ENCODE data around the gene TNRC18. TPM values are rescaled to one million over a fixed set of nuclear protein-coding genes. Genes with fewer than 3 reads are reported as not detected.

The TNRC18 gene
- total RNA-seq, 1 donor from 2014 or later = 197 TPM

DNA sequence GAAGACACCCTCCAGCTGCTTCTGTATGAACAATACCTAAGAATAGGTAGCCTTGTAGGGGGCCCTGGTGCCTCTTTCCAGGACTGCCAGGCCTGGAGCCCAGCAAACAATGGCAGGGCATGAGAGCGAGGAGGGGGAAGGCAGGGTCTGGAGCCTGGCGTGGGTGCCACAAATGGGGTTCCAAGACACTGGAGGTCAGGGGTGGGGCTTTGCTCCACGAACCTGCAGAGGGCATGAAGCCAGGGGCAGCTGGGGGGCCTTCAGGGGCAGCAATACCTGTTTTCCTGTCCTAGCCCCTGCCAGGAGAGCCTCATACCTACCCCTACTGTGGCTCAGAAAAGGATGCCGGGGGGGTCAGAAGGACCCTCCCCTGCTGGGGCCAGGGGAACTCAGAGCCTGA is 79.3 kb downstream of the TNRC18 start:
- Mint-ChIP-seq H3K4me3 (ENCODE audit: low read depth) (no peak overlapping the region), H3K4me1 (ENCODE audit: low read depth) (no peaks in the 10 kb centered on the region), H3K27ac (no peak overlapping the region), H3K36me3 (ENCODE audit: insufficient read depth) (peaks cover 54% of the 10 kb centered on the region), H3K27me3 (no peaks in the 10 kb centered on the region), H3K9me3 (ENCODE audit: low read depth) (peaks cover 12% of the 10 kb centered on the region)
- DNase-seq (ENCODE audit: low spot score, unreplicated experiment) = no peak
- TF ChIP-seq, protein P1, sequence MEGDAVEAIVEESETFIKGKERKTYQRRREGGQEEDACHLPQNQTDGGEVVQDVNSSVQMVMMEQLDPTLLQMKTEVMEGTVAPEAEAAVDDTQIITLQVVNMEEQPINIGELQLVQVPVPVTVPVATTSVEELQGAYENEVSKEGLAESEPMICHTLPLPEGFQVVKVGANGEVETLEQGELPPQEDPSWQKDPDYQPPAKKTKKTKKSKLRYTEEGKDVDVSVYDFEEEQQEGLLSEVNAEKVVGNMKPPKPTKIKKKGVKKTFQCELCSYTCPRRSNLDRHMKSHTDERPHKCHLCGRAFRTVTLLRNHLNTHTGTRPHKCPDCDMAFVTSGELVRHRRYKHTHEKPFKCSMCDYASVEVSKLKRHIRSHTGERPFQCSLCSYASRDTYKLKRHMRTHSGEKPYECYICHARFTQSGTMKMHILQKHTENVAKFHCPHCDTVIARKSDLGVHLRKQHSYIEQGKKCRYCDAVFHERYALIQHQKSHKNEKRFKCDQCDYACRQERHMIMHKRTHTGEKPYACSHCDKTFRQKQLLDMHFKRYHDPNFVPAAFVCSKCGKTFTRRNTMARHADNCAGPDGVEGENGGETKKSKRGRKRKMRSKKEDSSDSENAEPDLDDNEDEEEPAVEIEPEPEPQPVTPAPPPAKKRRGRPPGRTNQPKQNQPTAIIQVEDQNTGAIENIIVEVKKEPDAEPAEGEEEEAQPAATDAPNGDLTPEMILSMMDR (IDR thresholded peaks at IDR 0.05; ENCODE audit: unreplicated experiment) = no peak

DNA sequence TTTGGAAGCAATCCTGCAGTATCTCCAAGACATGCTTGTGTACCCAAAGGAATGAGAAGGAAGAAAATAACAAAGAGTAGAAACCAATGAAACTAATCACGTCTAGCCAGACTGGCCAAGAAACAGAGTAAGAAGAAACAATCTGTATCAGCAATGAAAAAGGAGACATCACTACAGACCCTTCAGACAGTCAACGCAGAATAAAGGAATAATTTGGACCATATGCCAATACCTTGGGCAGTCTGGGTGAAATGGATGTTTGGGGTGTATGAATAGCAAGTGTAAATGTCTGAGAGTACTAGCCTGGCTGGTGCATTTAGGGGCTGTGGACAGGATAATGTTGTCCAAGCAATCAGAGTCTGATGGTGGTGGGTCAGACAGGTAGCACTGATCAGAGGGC is 79.8 kb downstream of the TNRC18 start:
- Mint-ChIP-seq H3K4me3 (ENCODE audit: low read depth) (no peak overlapping the region), H3K4me1 (ENCODE audit: low read depth) (no peaks in the 10 kb centered on the region), H3K27me3 (no peaks in the 10 kb centered on the region), H3K9me3 (ENCODE audit: low read depth) (peaks cover 12% of the 10 kb centered on the region), H3K27ac (no peak overlapping the region), H3K36me3 (ENCODE audit: insufficient read depth) (peaks cover 55% of the 10 kb centered on the region)
- no peak for DNase-seq (ENCODE audit: low spot score, unreplicated experiment)
- TF ChIP-seq, protein P1 (IDR thresholded peaks at IDR 0.05; ENCODE audit: unreplicated experiment) = no peak

DNA sequence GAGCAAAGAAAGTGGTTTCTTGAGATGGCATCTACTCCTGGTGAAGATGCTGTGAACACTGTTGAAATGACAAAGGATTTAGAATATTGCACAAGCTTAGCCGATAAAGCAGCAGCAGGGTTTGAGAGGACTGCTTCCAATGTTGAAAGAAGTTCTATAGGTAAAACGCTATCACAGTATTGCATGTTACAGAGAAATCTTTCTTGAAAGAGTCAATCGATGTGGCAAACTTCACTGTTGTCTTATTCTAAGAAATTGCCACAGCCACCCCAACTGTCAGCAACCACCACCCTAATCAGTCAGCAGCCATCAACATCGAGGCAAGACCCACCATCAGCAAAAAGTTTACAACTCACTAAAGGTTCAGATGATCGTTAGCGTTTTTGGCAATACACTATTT is 81.0 kb downstream of the TNRC18 start:
- H3K27ac Mint-ChIP-seq = peak overlapping the region; percentile 19
- no peak for DNase-seq (ENCODE audit: low spot score, unreplicated experiment)
- H3K4me3 Mint-ChIP-seq (ENCODE audit: low read depth) = no peak overlapping the region
- TF ChIP-seq, protein P1 (IDR thresholded peaks at IDR 0.05; ENCODE audit: unreplicated experiment) = no peak
- H3K36me3 Mint-ChIP-seq (ENCODE audit: insufficient read depth) = peaks cover 60% of the 10 kb centered on the region
- peaks cover 12% of the 10 kb centered on the region for H3K9me3 Mint-ChIP-seq (ENCODE audit: low read depth)
- no peaks in the 10 kb centered on the region for H3K4me1 Mint-ChIP-seq (ENCODE audit: low read depth)
- H3K27me3 Mint-ChIP-seq = no peaks in the 10 kb centered on the region

DNA sequence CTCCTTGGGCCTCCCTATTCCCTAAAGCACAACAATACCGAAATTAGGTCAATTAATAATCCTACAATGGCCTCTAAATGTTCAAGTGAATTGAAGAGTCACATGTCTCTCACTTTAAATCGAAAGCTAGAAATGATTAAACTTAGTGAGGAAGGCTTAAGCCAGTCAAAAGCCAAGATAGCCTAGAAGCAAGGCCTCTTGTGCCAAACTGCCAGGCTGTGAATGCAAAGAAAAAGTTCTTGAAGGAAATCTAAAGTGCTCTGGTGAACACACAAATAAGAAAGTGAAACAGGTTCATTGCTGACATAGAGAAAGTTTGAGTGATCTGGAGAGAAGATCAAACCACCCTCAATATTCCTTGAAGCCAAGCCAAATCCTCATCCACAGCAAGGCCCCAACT is 83.7 kb downstream of the TNRC18 start:
- Mint-ChIP-seq H3K9me3 (ENCODE audit: low read depth) (peaks cover 15% of the 10 kb centered on the region), H3K27me3 (no peaks in the 10 kb centered on the region), H3K36me3 (ENCODE audit: insufficient read depth) (peaks cover 76% of the 10 kb centered on the region), H3K4me1 (ENCODE audit: low read depth) (peaks cover 3% of the 10 kb centered on the region), H3K27ac (no peak overlapping the region), H3K4me3 (ENCODE audit: low read depth) (no peak overlapping the region)
- DNase-seq (ENCODE audit: low spot score, unreplicated experiment) = no peak
- TF ChIP-seq, protein P1 (IDR thresholded peaks at IDR 0.05; ENCODE audit: unreplicated experiment) = no peak

DNA sequence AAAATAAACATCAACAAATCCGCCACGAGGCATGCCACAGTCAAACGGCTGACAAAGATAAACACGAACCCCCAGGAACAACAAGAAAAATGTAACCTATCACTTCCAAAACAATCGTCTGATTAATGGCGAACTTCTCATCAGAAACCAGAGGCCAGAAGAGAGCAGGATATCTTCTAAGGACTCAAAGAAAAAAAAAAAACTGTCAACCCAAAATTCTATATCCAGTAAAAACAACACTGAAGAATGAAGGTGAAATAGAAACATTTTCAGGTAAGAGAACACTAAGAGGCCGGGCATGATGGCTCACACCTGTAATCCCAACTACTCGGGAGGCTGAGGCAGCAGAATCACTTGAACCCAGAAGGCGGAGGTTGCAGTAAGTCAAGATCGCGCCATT is 86.6 kb downstream of the TNRC18 start:
- H3K27me3 Mint-ChIP-seq = no peaks in the 10 kb centered on the region
- TF ChIP-seq, protein P1 (IDR thresholded peaks at IDR 0.05; ENCODE audit: unreplicated experiment) = no peak
- H3K9me3 Mint-ChIP-seq (ENCODE audit: low read depth) = peaks cover 4% of the 10 kb centered on the region
- H3K36me3 Mint-ChIP-seq (ENCODE audit: insufficient read depth) = peaks cover 59% of the 10 kb centered on the region
- DNase-seq (ENCODE audit: low spot score, unreplicated experiment) = no peak
- H3K4me3 Mint-ChIP-seq (ENCODE audit: low read depth) = no peak overlapping the region
- H3K4me1 Mint-ChIP-seq (ENCODE audit: low read depth) = peaks cover 3% of the 10 kb centered on the region
- peak overlapping the region; percentile 45 for H3K27ac Mint-ChIP-seq
